GM12878 (cell line): ENCODE measurements around the gene CDC34. TPM values are rescaled to one million over a fixed set of nuclear protein-coding genes. Genes with fewer than 3 reads are reported as not detected.

ENCODE experiments used
- ATAC-seq: fragments of 200-7000 bp; cut with Tn5 transposase; 3 replicates; pipeline ENCODE4 v1.9.1; 2020; ENCODE audit warnings: mild to moderate bottlenecking, moderate library complexity
- BruUV-seq: library from RNA; stranded (reverse); fragments of 400-500 nt; replicated peaks from 2 replicates; lab custom pipeline; 2021; lab: Mats Ljungman, UMichigan
- CTCF ChIA-PET: fragments of 300-600 bp; sonication (Branson Sonifier 250); formaldehyde crosslinking; extraction: SDS; loops from one replicate; lab custom pipeline; 2021; ENCODE audit warnings: inconsistent platforms; lab: Yijun Ruan, JAX
- POLR2A ChIA-PET: fragments of 350-600 bp; formaldehyde crosslinking; extraction: SDS; loops from one replicate; lab custom pipeline; 2021; ENCODE audit warnings: inconsistent platforms; lab: Charles Lee
- RAD21 ChIA-PET: fragments of 300-600 bp; sonication (Branson Sonifier 250); formaldehyde crosslinking; loops from one replicate; lab custom pipeline; 2023; ENCODE audit warnings: antibody characterized with exemption; ENCODE audit not compliant: unreplicated experiment; lab: Charles Lee
- SMC1A ChIA-PET: fragments of 300-600 bp; sonication (Branson Sonifier 250); formaldehyde crosslinking; loops from one replicate; lab custom pipeline; 2023; ENCODE audit not compliant: unreplicated experiment, uncharacterized antibody; lab: Charles Lee
- DNase-seq: peaks from one replicate; pipeline ENCODE4 v3.0.0-alpha.2; 2011; ENCODE audit warnings: low read depth, low spot score
- FAIRE-seq: peaks from 3 replicates; lab custom pipeline; 2011; peaks lifted over from hg19 to GRCh38; lab: Jason Lieb, UNC
- H2AFZ ChIP-seq: 2 replicates; pipeline ENCODE4 v1.6.0; 2011; ENCODE audit warnings: low read depth, low read length, control low read depth; ENCODE audit not compliant: control insufficient read depth
- H3K27ac ChIP-seq: 2 replicates; pipeline ENCODE4 v1.5.1; 2011; ENCODE audit warnings: control low read depth; ENCODE audit not compliant: control insufficient read depth, insufficient read depth
- H3K27me3 ChIP-seq, 2 experiments: replicated peaks in 1 of 2; 2 replicates each; pipeline versions ENCODE4 v1.6.0 to v1.6.1; 2011; ENCODE audit warnings: low read length in 1 of 2; ENCODE audit not compliant: control insufficient read depth in 2 of 2, insufficient read depth in 2 of 2
- H3K36me3 ChIP-seq, 2 experiments: 2 replicates each; pipeline ENCODE4 v1.5.1; 2011; ENCODE audit warnings: low read length in 1 of 2; ENCODE audit not compliant: control insufficient read depth in 2 of 2, insufficient read depth in 2 of 2
- H3K4me1 ChIP-seq: 2 replicates; pipeline ENCODE4 v1.6.1; 2011; ENCODE audit warnings: mild to moderate bottlenecking, low read length, moderate library complexity, mixed read lengths; ENCODE audit not compliant: control insufficient read depth, insufficient read depth
- H3K4me2 ChIP-seq: 2 replicates; pipeline ENCODE4 v1.6.0; 2011; ENCODE audit warnings: control low read depth; ENCODE audit not compliant: control insufficient read depth, insufficient read depth
- H3K4me3 ChIP-seq: fragments of 200-600 bp; sonication (generic); 2 replicates; pipeline ENCODE4 v1.5.1; 2016
- H3K79me2 ChIP-seq: 2 replicates; pipeline ENCODE4 v1.6.0; 2011; ENCODE audit warnings: low read length; ENCODE audit not compliant: control insufficient read depth, insufficient read depth
- H3K9ac ChIP-seq: 2 replicates; pipeline ENCODE4 v1.8.0; 2011; ENCODE audit warnings: low read length, control low read depth, mixed read lengths; ENCODE audit not compliant: control insufficient read depth, insufficient read depth
- H3K9me3 ChIP-seq: replicated peaks from 3 replicates; pipeline ENCODE4 v1.5.1; 2011; ENCODE audit warnings: mild to moderate bottlenecking, low read length; ENCODE audit not compliant: control insufficient read depth, insufficient read depth
- H4K20me1 ChIP-seq: 2 replicates; pipeline ENCODE4 v1.6.0; 2011; ENCODE audit not compliant: control insufficient read depth, insufficient read depth
- BRCA1 ChIP-seq: IDR thresholded peaks from 2 replicates; pipeline ENCODE4 v1.6.1; 2011; ENCODE audit warnings: low read depth, low read length, improper control_type of control experiment
- CUX1 ChIP-seq: IDR thresholded peaks from 2 replicates; pipeline ENCODE4 v1.6.1; 2012; ENCODE audit warnings: improper control_type of control experiment, low read depth, low read length; ENCODE audit not compliant: insufficient replicate concordance
- HDAC2 ChIP-seq: fragments of 200-600 bp; sonication (generic); IDR thresholded peaks from 2 replicates; pipeline ENCODE4 v1.6.1; 2017
- MYB ChIP-seq: fragments of 150-350 bp; IDR thresholded peaks from 2 replicates; pipeline ENCODE4 v1.6.1; 2014; ENCODE audit warnings: mild to moderate bottlenecking, low read depth, low read length, borderline replicate concordance
- POU2F2 ChIP-seq: IDR thresholded peaks from 3 replicates; pipeline ENCODE4 v1.6.1; 2011; ENCODE audit warnings: low read depth, mild to moderate bottlenecking, low read length, borderline replicate concordance
- YBX1 ChIP-seq: fragments of 450-650 bp; IDR thresholded peaks from 2 replicates; pipeline ENCODE4 v1.6.1; 2016; ENCODE audit warnings: antibody characterized with exemption
- WGBS: methylation state at CpG from one replicate; pipeline ENCODE4 v1.1.6; 2016; ENCODE audit warnings: low lambda C conversion rate; ENCODE audit not compliant: insufficient replicate concordance, insufficient coverage; ENCODE audit errors: missing lambda C conversion rate; 5-methylcytosine and 5-hydroxymethylcytosine counted together
- in situ Hi-C: fragments of 300-500 bp; cut with MboI; formaldehyde crosslinking; loops from 9 replicates; pipeline ENCODE4 v1.14.3; 2018; ENCODE audit warnings: mixed read lengths
- intact Hi-C: fragments of 100-400 bp; cut with micrococcal nuclease; formaldehyde crosslinking; loops from one replicate; pipeline ENCODE4 v1.14.2; 2022; ENCODE audit not compliant: unreplicated experiment
- polyA plus RNA-seq, 11 experiments: library from polyadenylated mRNA; depleted of rRNA in 4 of 11; unstranded in 6 of 11; stranded (reverse) in 5 of 11; fragments of >200 nt; fragmentation: Nextera tagmentation in 4 of 11; fragmentation: Illumina TruSeq in 1 of 11; extraction: Ambion mirVana in 4 of 11; extraction: Trizol in 1 of 11; gene quantifications; 1 replicate in 1 of 11; 2 replicates in 10 of 11; pipeline versions ENCODE4 v1.2.1 to v1.2.3, GENCODE V29; 2011 to 2016; ENCODE audit warnings: inconsistent platforms in 2 of 11, missing spikeins in 2 of 11, low read depth in 1 of 11
- total RNA-seq, 4 experiments: library from RNA; depleted of rRNA in 3 of 4; stranded (reverse); fragments of >200 nt in 3 of 4; fragmentation: Illumina TruSeq in 1 of 4; extraction: Trizol in 1 of 4; gene quantifications; 2 replicates each; pipeline versions ENCODE4 v1.2.1 to v1.2.3, GENCODE V29; 2013 to 2021

The CDC34 gene
- total and polyA plus RNA-seq, 10 of the 15 experiments (the other 5 are each of a cell fraction or from before 2014, with no cell fraction given) = 0.31 to 48.9 (median 28.5) TPM

GRCh38 chr19:577439-578392 is 46.2 kb downstream of the CDC34 start:
- CTCF ChIA-PET = interaction anchor here (1.3 kb wide), 1 partner anchor 9 kb away, joined by 8 read pairs; no protein-coding TSS in a partner anchor

More at GRCh38 chr19:577439-578392, 46.2 kb downstream of the CDC34 start:
- peak overlapping the region; percentile 22; the same call in 1 of the 2 replicates for H3K4me2 ChIP-seq
- SMC1A ChIA-PET = no interaction called here
- no peak overlapping the region for H3K27ac ChIP-seq
- BruUV-seq = no TSS peak
- H3K9ac ChIP-seq = no peak overlapping the region
- RAD21 ChIA-PET = no interaction called here
- TF ChIP-seq MYB (no peak), POU2F2 (no peak), YBX1 (no peak), BRCA1 (no peak), HDAC2 (no peak), CUX1 (no peak)
- TF ChIP-seq, all 136 proteins: peak for 0
- 94% methylated on average over 52 of the region's 66 CpGs for WGBS
- peaks cover 3% of the 10 kb centered on the region; the same call in 1 of the 2 replicates for H3K4me1 ChIP-seq
- H3K4me3 ChIP-seq = no peak overlapping the region
- ATAC-seq = no peak
- 0 out of 2 replicates have a peak, but pooled peaks cover 5% of the 10 kb centered on the region for H4K20me1 ChIP-seq
- intact Hi-C loops (no loop called here), in situ Hi-C loops (no loop called here)
- POLR2A ChIA-PET = no interaction called here
- no peaks in the 10 kb centered on the region for H3K9me3 ChIP-seq
- H3K27me3 ChIP-seq = no peaks in the 10 kb centered on the region
- peaks cover 0 to 39% of the 10 kb centered on the region in 2 experiments; a peak in 3 of 4 replicates for H3K36me3 ChIP-seq
- H3K79me2 ChIP-seq = peaks cover 61% of the 10 kb centered on the region
- H2AFZ ChIP-seq = no peak overlapping the region
- no peak for DNase-seq
- FAIRE-seq = no peak
